Prostate gland (tissue), 2 donors: ENCODE data around the gene POLDIP3.

ENCODE experiments used
- CTCF ChIP-seq, 4 experiments: fragments of 200-600 bp in 2 of 4; fragments of 450-650 bp in 2 of 4; sonication (generic) in 2 of 4; IDR thresholded peaks; 1 replicate in 3 of 4; 2 replicates in 1 of 4; pipeline ENCODE4 v1.5.1; 2016 to 2019; ENCODE audit warnings: antibody characterized with exemption in 4 of 4, mild to moderate bottlenecking in 2 of 4, moderate library complexity in 2 of 4
- POLR2A ChIP-seq: fragments of 450-650 bp; IDR thresholded peaks from one replicate; pipeline ENCODE4 v1.6.1; 2016; ENCODE audit warnings: antibody characterized with exemption, mild to moderate bottlenecking
- POLR2AphosphoS5 ChIP-seq: sonication (generic); formaldehyde crosslinking; IDR thresholded peaks from one replicate; pipeline ENCODE4 v1.6.1; 2017; ENCODE audit warnings: antibody characterized with exemption

- TF ChIP-seq POLR2AphosphoS5 = no peak
- no peak for TF ChIP-seq CTCF (IDR thresholded peaks at IDR 0.05)
- TF ChIP-seq POLR2A = no peak
These were observed 50.0 kb downstream of the POLDIP3 start for GRCh38 chr22:42564699-42565098.
